ENCODE data around the gene NSL1. TPM values are rescaled to one million over a fixed set of nuclear protein-coding genes. Genes with fewer than 3 reads are reported as not detected.
"Not testable (repeated sequence)": the region's sequence is repeated elsewhere in the genome, so short reads cannot be mapped to it uniquely, and the experiment has no call there.

Gene NSL1
- total RNA-seq, 5 donors from 2014 or later (not counting 1 experiment from before 2014, with no cell fraction given), result 24.2 to 37.8 (median 29.7) TPM

- ChIA-PET POLR2A (no interaction called here), CTCF (no interaction called here)
Observed at GRCh38 chr1:212733109-212733508, 58.5 kb downstream of the NSL1 start.

DNA sequence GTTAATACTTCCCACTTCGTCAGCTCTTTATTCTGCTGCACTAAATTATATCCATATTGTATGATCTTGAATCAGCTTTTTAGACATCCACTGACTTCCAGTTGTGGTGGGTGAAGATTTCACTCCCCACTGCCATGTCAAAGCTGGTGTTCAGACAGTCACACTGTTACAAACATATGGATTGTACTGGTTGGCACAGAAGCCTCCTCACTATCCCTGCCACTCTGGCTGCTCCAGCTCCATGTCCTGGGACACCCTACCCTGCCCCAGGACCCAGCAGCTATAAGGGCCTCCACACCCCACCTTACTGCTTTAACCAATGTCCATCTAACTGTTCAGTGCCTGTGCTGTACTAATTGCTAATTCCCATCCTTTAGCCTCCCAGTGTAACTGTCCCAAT, 59.9 kb downstream of the NSL1 start:
- Mint-ChIP-seq H3K36me3 (peaks cover 26% of the 10 kb centered on the region), H3K4me1 (peaks cover 0 to 12% (median 2%) of the 10 kb centered on the region in 3 donors), H3K27me3 (no peaks in the 10 kb centered on the region), H3K4me3 (no peak overlapping the region), H3K9me3 (no peaks in the 10 kb centered on the region), H3K27ac (no peak overlapping the region)
- no CpG with 5 or more reads among the region's 1 CpG for WGBS (ENCODE audit: insufficient coverage)
- DNase-seq (no peak), ATAC-seq (replicated peaks in 1 of 4) (no peak)
- Histone ChIP-seq H3K4me3 (ENCODE audit: control insufficient read depth in 1 of 2, extremely low read depth in 1 of 2, low read length in 1 of 2) (no peak overlapping the region), H3K4me1 (ENCODE audit: control insufficient read depth in 1 of 2, extremely low read depth in 1 of 2, insufficient read depth in 2 of 2, low read length in 2 of 2) (peaks cover 0 to 3% of the 10 kb centered on the region in 2 experiments), H3K27me3 (replicated peaks in 1 of 2; ENCODE audit: control insufficient read depth in 2 of 2, extremely low read depth in 1 of 2, insufficient read depth in 2 of 2, low read length in 1 of 2) (no peaks in the 10 kb centered on the region), H3K36me3 (ENCODE audit: control insufficient read depth in 2 of 2, extremely low read depth in 1 of 2, insufficient read depth in 1 of 2, low read length in 1 of 2) (no peaks in the 10 kb centered on the region), H3K9me3 (no peaks in the 10 kb centered on the region), H3K27ac (ENCODE audit: low read length) (no peak overlapping the region)
- CTCF ChIA-PET, result interaction anchor here in 1 of 2 donors (0.5 kb wide), 1 partner anchor 83 kb away, joined by 4 read pairs; no protein-coding TSS in a partner anchor
- POLR2A ChIA-PET, result interaction anchor here in 1 of 2 donors (0.7 kb wide), 1 partner anchor 540 kb away, joined by 3 read pairs; no protein-coding TSS in a partner anchor

More at GRCh38 chr1:212733109-212733508, 58.5 kb downstream of the NSL1 start:
- no CpG with 5 or more reads among the region's 8 CpGs for WGBS (ENCODE audit: insufficient coverage)
- H3K4me3 ChIP-seq (ENCODE audit: control insufficient read depth in 1 of 2, extremely low read depth in 1 of 2, low read length in 1 of 2), result no peak overlapping the region
- H3K27ac ChIP-seq (ENCODE audit: low read length), result no peak overlapping the region
- no peak overlapping the region for H3K27ac Mint-ChIP-seq
- DNase-seq (no peak), ATAC-seq (replicated peaks in 1 of 4) (no peak)
- no peaks in the 10 kb centered on the region for H3K9me3 Mint-ChIP-seq
- H3K4me1 Mint-ChIP-seq, result peaks cover 0 to 8% (median 3%) of the 10 kb centered on the region in 3 donors
- H3K36me3 Mint-ChIP-seq, result peaks cover 30% of the 10 kb centered on the region
- no peaks in the 10 kb centered on the region for H3K27me3 ChIP-seq (replicated peaks in 1 of 2; ENCODE audit: control insufficient read depth in 2 of 2, extremely low read depth in 1 of 2, insufficient read depth in 2 of 2, low read length in 1 of 2)
- H3K4me3 Mint-ChIP-seq, result no peak overlapping the region
- no peaks in the 10 kb centered on the region for H3K9me3 ChIP-seq
- no peaks in the 10 kb centered on the region for H3K27me3 Mint-ChIP-seq
- H3K36me3 ChIP-seq (ENCODE audit: control insufficient read depth in 2 of 2, extremely low read depth in 1 of 2, insufficient read depth in 1 of 2, low read length in 1 of 2), result no peaks in the 10 kb centered on the region
- no peaks in the 10 kb centered on the region for H3K4me1 ChIP-seq (ENCODE audit: control insufficient read depth in 1 of 2, extremely low read depth in 1 of 2, insufficient read depth in 2 of 2, low read length in 2 of 2)

DNA sequence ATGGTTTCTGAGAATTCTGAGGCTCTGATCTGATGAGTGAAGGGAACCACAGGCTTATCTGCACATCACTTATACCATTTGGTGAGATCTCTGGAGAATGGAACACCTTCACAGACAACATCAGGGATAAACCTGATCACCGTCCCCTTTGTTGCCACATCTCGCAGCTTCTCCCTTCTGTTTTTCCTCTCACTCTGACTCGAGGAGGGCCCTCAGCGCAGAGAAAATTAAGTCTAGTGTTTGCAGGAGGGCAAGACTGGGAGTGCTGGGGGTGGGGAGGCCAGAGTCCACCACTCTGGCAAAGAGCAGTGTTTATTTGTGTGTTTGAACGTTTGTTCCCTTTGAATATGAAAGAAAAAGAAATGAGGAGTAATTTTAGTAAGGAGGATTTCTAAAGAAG, 63.0 kb downstream of the NSL1 start:
- Mint-ChIP-seq H3K4me1 (peaks cover 0 to 12% (median 2%) of the 10 kb centered on the region in 3 donors), H3K4me3 (no peak overlapping the region), H3K9me3 (peaks cover 0 to 4% (median 2%) of the 10 kb centered on the region in 3 donors), H3K27ac (no peak overlapping the region), H3K27me3 (no peaks in the 10 kb centered on the region), H3K36me3 (peaks cover 29% of the 10 kb centered on the region)
- ATAC-seq (replicated peaks in 1 of 4), result no peak
- Histone ChIP-seq H3K27me3 (replicated peaks in 1 of 2; ENCODE audit: control insufficient read depth in 2 of 2, extremely low read depth in 1 of 2, insufficient read depth in 2 of 2, low read length in 1 of 2) (no peaks in the 10 kb centered on the region), H3K4me1 (ENCODE audit: control insufficient read depth in 1 of 2, extremely low read depth in 1 of 2, insufficient read depth in 2 of 2, low read length in 2 of 2) (peaks cover 0 to 3% of the 10 kb centered on the region in 2 experiments), H3K4me3 (ENCODE audit: control insufficient read depth in 1 of 2, extremely low read depth in 1 of 2, low read length in 1 of 2) (no peak overlapping the region), H3K9me3 (no peaks in the 10 kb centered on the region), H3K36me3 (ENCODE audit: control insufficient read depth in 2 of 2, extremely low read depth in 1 of 2, insufficient read depth in 1 of 2, low read length in 1 of 2) (no peaks in the 10 kb centered on the region), H3K27ac (ENCODE audit: low read length) (no peak overlapping the region)
- ChIA-PET CTCF (no interaction called here), POLR2A (no interaction called here)
- DNase-seq, result no peak
- 33% methylated on average over 1 of the region's 5 CpGs for WGBS (ENCODE audit: insufficient coverage)

DNA sequence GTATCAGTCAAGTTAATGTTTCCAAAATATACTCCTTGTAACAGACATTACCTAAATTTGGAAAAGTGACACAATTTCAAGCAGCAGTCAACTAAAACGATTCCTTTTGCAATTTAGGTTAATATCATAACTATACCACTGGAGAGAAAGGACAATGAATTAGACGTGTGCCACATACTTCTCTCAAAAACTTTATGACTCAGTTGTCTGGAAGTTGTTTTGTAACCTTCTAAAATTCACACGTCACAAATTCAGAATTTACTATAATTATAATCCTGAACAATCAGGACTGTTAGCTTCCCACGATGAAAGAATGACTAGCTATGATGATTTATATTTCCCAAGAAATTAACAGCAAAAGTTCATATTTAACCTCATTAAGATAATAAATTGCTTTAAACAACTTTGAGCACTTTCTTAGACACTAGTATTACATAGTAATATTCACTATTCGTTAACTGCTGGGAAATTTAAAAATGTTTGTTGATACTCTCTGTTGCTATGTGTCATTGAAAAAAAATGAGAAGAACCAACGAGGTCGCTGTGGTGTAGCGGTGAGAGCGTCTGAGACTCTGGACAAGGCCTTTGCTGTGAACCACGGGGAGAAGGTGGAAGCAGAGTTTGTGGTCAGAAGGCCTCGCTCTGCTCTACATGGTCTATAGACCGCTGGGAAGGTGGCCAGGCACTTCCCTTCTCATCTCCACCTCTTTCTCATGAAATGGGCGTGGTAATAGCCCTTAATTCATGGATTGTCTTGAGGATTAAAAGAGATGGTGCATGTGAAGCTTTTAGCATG, 64.0 kb downstream of the NSL1 start:
- H3K36me3 Mint-ChIP-seq, result peaks cover 25% of the 10 kb centered on the region
- WGBS (ENCODE audit: insufficient coverage), result 53% methylated on average over 5 of the region's 13 CpGs
- ChIA-PET POLR2A (no interaction called here), CTCF (interaction anchor here in 1 of 2 donors (0.6 kb wide), 1 partner anchor 250 kb away, joined by 4 read pairs; no protein-coding TSS in a partner anchor)
- DNase-seq (peak in 7 of 35 experiments; percentile 4 to 30 (median 16)), ATAC-seq (replicated peaks in 1 of 4) (no peak)
- Histone ChIP-seq H3K4me1 (ENCODE audit: control insufficient read depth in 1 of 2, extremely low read depth in 1 of 2, insufficient read depth in 2 of 2, low read length in 2 of 2) (peaks cover 0 to 3% of the 10 kb centered on the region in 2 experiments), H3K4me3 (ENCODE audit: control insufficient read depth in 1 of 2, extremely low read depth in 1 of 2, low read length in 1 of 2) (no peak overlapping the region), H3K27ac (ENCODE audit: low read length) (no peak overlapping the region), H3K36me3 (ENCODE audit: control insufficient read depth in 2 of 2, extremely low read depth in 1 of 2, insufficient read depth in 1 of 2, low read length in 1 of 2) (no peaks in the 10 kb centered on the region), H3K27me3 (replicated peaks in 1 of 2; ENCODE audit: control insufficient read depth in 2 of 2, extremely low read depth in 1 of 2, insufficient read depth in 2 of 2, low read length in 1 of 2) (no peaks in the 10 kb centered on the region), H3K9me3 (no peaks in the 10 kb centered on the region)
- H3K9me3 Mint-ChIP-seq, result peaks cover 0 to 4% (median 2%) of the 10 kb centered on the region in 3 donors
- H3K4me1 Mint-ChIP-seq, result peaks cover 0 to 18% (median 6%) of the 10 kb centered on the region in 3 donors
- H3K27ac Mint-ChIP-seq, result peak overlapping the region in 1 of 2 donors; percentile 11
- H3K27me3 Mint-ChIP-seq, result no peaks in the 10 kb centered on the region
- H3K4me3 Mint-ChIP-seq, result no peak overlapping the region

DNA sequence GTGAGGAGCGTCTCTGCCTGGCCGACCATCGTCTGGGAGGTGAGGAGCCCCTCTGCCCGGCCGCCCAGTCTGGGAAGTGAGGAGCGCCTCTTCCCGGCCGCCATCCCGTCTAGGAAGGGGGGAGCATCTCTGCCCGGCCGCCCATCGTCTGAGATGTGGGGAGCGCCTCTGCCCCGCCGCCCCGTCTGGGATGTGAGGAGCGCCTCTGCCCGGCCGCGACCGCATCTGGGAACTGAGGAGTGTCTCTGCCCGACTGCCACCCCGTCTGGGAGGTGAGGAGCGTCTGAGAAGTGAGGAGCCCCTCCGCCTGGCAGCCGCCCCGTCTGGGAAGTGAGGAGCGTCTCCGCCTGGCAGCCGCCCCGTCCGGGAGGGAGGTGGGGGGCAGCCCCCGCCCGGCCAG, 66.9 kb downstream of the NSL1 start:
- CTCF ChIA-PET, result interaction anchor here in 1 of 2 donors (0.7 kb wide), 1 partner anchor 40 kb away, joined by 3 read pairs; no protein-coding TSS in a partner anchor
- Mint-ChIP-seq H3K36me3 (peaks cover 18% of the 10 kb centered on the region), H3K4me1 (peaks cover 0 to 34% (median 22%) of the 10 kb centered on the region in 3 donors)
- H3K27ac Mint-ChIP-seq; ATAC-seq (replicated peaks in 1 of 4); H3K9me3 ChIP-seq; H3K36me3 ChIP-seq (ENCODE audit: control insufficient read depth in 2 of 2, extremely low read depth in 1 of 2, insufficient read depth in 1 of 2, low read length in 1 of 2); H3K27me3 Mint-ChIP-seq; H3K4me3 Mint-ChIP-seq; H3K9me3 Mint-ChIP-seq; H3K27ac ChIP-seq (ENCODE audit: low read length); H3K4me1 ChIP-seq (ENCODE audit: control insufficient read depth in 1 of 2, extremely low read depth in 1 of 2, insufficient read depth in 2 of 2, low read length in 2 of 2); POLR2A ChIA-PET; DNase-seq; H3K27me3 ChIP-seq (replicated peaks in 1 of 2; ENCODE audit: control insufficient read depth in 2 of 2, extremely low read depth in 1 of 2, insufficient read depth in 2 of 2, low read length in 1 of 2); H3K4me3 ChIP-seq (ENCODE audit: control insufficient read depth in 1 of 2, extremely low read depth in 1 of 2, low read length in 1 of 2): not testable (repeated sequence)
- WGBS (ENCODE audit: insufficient coverage), result 91% methylated on average over 9 of the region's 34 CpGs

DNA sequence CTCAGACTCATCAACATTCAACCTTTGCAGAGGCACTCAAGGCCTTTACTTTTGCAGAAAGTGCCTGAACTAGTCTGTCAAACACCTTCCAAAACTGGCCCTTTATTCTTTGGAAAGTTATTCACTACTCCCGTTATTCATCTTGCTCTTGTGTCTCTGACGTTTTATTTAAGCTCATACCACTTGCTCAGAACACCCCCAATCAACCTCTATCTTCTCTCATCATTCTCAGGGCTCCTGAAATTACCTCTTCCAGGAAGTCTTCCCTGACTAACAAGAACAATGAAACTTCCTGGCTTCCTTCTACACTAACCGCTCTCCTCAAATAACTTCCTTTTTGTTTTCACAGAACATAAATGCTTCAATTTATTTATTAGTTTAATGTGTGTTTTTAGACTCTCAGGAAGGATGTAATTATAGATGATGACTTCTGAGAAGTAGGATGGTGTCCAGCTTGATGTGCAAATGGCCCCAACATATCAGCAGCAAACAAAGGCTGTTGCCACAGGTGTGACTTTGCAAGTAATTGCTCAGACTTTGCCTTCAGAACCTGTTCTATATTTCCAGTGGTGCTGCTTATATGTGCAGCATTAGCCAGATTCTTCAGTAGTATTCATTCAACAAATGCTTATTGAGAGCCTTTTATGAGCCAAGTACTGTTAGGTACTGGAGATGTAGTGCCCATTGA, 69.2 kb downstream of the NSL1 start:
- no peaks in the 10 kb centered on the region for H3K9me3 ChIP-seq
- Mint-ChIP-seq H3K4me1 (peaks cover 0 to 26% (median 20%) of the 10 kb centered on the region in 3 donors), H3K27ac (peak overlapping the region in 1 of 2 donors; percentile 50), H3K27me3 (peaks cover 0 to 9% of the 10 kb centered on the region in 2 donors), H3K9me3 (peaks cover 0 to 6% (median 4%) of the 10 kb centered on the region in 3 donors), H3K4me3 (no peak overlapping the region), H3K36me3 (peaks cover 13% of the 10 kb centered on the region)
- no peak overlapping the region for H3K4me3 ChIP-seq (ENCODE audit: control insufficient read depth in 1 of 2, extremely low read depth in 1 of 2, low read length in 1 of 2)
- no peak for ATAC-seq (replicated peaks in 1 of 4)
- no peak overlapping the region for H3K27ac ChIP-seq (ENCODE audit: low read length)
- H3K36me3 ChIP-seq (ENCODE audit: control insufficient read depth in 2 of 2, extremely low read depth in 1 of 2, insufficient read depth in 1 of 2, low read length in 1 of 2), result no peaks in the 10 kb centered on the region
- no peaks in the 10 kb centered on the region for H3K27me3 ChIP-seq (replicated peaks in 1 of 2; ENCODE audit: control insufficient read depth in 2 of 2, extremely low read depth in 1 of 2, insufficient read depth in 2 of 2, low read length in 1 of 2)
- POLR2A ChIA-PET, result interaction anchor here in 1 of 2 donors (0.5 kb wide), 1 partner anchor 30 kb away, joined by 8 read pairs; no protein-coding TSS in a partner anchor
- CTCF ChIA-PET, result no interaction called here
- 25% methylated on average over 2 of the region's 3 CpGs for WGBS (ENCODE audit: insufficient coverage)
- H3K4me1 ChIP-seq (ENCODE audit: control insufficient read depth in 1 of 2, extremely low read depth in 1 of 2, insufficient read depth in 2 of 2, low read length in 2 of 2), result peaks cover 0 to 5% of the 10 kb centered on the region in 2 experiments
- no peak for DNase-seq

All from T-cell (primary cell).